Erythroblast (primary cell): ENCODE results near the gene C15orf62.

Experiments
- GATA1 ChIP-seq: IDR thresholded peaks from 2 replicates; pipeline ENCODE4 v1.6.1; 2011; ENCODE audit warnings: low read depth, mild to moderate bottlenecking, control low read depth, low read length, moderate library complexity
- POLR2A ChIP-seq: IDR thresholded peaks from 2 replicates; pipeline ENCODE4 v1.6.1; 2011; ENCODE audit warnings: mild to moderate bottlenecking, low read length

- TF ChIP-seq POLR2A (no peak), GATA1 (no peak)
Observed at GRCh38 chr15:40767838-40768500, 1.8 kb upstream of the C15orf62 start.
